Stimulated activated CD4-positive, alpha-beta T cell treated with anti-CD3 and anti-CD28 coated beads, Interleukin-12 subunit alpha, Interleukin-12 subunit beta, amount 100 ng/mL, for 4 hours (primary cell): ENCODE measurements around the gene RBMX.

Experiments used
- DNase-seq: peaks from one replicate; pipeline ENCODE4 v3.0.0-alpha.2; 2020

The RBMX gene

DNA sequence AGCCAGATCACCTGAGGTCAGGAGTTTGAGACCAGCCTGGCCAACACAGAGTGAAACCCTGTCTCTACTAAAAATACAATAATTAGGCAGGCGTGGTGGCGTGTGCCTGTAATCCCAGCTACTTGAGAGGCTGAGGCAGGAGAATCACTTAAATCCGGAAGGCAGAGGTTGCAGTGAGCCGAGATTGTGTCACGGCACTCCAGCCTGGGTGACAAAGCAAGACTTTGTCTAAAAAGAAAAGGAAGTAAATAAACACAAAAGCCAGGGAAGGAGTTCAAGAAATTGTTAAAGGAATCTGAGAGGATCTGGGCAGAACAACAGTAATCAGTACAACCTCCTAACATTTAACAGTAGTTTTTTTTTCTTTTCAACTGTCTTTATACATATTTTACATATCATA is 51.1 kb downstream of the RBMX start:
- no peak for DNase-seq

DNA sequence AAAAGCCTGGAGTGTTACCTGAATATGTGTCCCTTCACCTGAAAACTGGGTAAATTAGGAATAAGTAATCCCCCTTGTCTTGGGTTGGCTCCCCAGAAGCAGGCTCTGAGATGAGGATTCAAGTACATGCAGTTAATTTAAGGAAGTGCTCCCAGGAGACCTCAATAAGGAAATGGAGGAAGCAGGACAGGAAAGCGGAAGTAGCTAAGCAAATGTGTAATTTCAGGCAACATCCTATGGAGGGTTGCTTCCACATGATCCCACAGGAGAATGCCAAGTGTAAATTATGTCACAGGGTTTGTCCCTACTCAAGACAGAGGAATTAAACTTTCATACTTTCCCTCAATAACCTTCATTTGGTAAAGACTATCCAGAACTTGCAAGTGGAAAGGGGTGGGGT is 51.7 kb downstream of the RBMX start:
- DNase-seq: no peak

DNA sequence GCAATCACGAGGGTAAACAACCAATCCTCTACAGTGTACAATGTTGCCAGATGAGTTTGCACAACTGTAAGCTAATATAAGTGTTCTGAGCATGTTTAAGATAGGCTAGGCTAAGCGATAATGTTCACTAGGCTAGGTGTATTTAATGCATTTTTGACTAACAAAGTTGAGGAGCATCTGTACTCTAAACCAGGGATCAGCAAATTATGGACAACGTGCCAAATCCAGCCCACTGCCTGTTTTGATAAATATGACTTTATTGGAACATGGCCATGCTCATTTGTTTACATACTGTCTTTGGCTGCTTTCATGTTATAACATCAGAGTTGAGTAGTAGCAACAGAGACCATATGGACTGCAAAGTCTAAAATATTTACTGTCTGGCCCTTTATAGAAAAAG is 53.5 kb downstream of the RBMX start:
- DNase-seq: no peak

DNA sequence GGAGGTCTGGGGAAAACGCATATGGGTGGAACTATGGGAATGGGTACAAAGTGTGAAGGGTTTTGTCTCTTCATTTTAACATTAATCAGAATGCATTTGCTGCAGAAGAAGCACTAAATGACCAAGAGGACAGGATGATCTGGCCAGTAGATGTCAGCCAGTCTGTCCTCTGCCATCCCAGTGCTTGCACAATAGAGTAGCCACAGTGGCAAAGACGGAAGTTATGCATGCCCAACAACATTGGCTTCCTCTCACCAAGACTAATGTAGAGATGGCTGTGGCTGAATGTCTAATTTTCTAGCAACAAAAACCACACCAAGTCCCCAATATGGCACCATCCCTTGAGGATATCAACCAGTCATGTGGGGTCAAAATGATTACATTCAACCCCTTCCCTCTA is 54.8 kb downstream of the RBMX start:
- no peak for DNase-seq
